ENCODE measurements around the gene PLCD4.

The PLCD4 gene

GRCh38 chr2:218671654-218672566 is 64.2 kb downstream of the PLCD4 start, which contains the start of the genes RNF25 and STK36:
Gene RNF25, minus strand, starts transcription at chr2:218672002. Its CDS starts 32 bp downstream, at chr2:218671970.
Gene STK36, plus strand, starts transcription at chr2:218672086. Its CDS starts 744 bp downstream, at chr2:218672830.
- DNase-seq, result peak; percentile 55 to 75 (median 63)

- no peak for DNase-seq
These were observed 71.4 kb downstream of the PLCD4 start for GRCh38 chr2:218679119-218679518.

- DNase-seq, result no peak
These were observed 72.4 kb downstream of the PLCD4 start for GRCh38 chr2:218680061-218680460.
